ENCODE results near the gene MTG1.
A peak's percentile ranks its signal among the peaks of the same experiment; 100 is the strongest.
"Not testable (repeated sequence)": the region's sequence is repeated elsewhere in the genome, so short reads cannot be mapped to it uniquely, and the experiment has no call there.

The MTG1 gene

DNA sequence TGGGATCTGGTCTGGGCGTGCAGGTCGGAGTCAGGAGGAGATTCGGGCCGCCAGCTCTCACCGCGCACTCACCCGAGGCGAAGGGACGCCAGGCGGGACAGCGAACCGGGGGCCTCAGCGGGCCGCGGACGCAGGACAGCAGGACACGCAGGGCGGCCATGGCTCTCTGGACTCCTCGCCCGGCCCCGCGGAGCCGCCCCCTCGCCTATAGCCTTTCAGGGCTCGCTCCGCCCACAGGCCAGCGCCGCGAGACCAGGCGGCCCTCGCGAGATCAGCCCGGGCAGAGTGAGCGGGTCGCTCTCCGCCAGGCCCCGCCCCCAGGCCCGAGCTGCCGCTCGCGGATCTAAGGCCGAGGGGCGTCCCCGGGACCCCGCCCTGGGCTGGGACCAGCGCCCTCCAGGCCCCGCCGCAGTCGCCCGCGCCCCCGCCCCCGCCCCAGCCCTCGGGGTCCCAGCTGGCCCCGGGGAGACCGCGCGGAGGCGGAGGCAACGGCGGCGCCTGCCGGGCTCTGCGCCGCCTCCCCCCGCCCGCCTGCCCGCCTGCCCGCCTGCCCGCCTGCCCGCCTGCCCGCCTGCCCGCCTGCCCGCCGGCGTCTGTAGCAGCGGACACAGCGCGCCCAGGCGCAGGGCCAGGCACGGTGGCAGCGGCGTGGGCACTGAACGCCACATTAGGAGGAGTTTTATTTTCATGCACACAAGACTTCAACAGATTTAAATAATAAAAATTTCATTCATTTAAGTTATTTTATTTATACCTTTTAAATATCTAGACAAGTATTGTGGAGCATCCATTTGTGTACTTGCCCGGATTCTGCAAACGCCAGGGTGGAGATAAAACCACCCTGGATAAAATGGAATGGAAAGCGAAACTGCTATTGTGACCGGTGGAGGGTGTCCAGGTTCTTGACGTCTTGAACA is 20.5 kb upstream of the MTG1 start, which contains the start of gene ECHS1:
TSS of gene ECHS1 (minus strand) at position 181 of the 917 bp plus-strand sequence. CDS start at position 160, 21 bp downstream.
- TF ChIP-seq CTCF (IDR thresholded peaks at IDR 0.05; ENCODE audit: low read depth, low read length, missing control alignments) = no peak
- H3K4me3 ChIP-seq (ENCODE audit: low read depth, low read length) = peak within 1 kb of the TSS; percentile 90
- DNase-seq (ENCODE audit: low read depth) = no peak

DNA sequence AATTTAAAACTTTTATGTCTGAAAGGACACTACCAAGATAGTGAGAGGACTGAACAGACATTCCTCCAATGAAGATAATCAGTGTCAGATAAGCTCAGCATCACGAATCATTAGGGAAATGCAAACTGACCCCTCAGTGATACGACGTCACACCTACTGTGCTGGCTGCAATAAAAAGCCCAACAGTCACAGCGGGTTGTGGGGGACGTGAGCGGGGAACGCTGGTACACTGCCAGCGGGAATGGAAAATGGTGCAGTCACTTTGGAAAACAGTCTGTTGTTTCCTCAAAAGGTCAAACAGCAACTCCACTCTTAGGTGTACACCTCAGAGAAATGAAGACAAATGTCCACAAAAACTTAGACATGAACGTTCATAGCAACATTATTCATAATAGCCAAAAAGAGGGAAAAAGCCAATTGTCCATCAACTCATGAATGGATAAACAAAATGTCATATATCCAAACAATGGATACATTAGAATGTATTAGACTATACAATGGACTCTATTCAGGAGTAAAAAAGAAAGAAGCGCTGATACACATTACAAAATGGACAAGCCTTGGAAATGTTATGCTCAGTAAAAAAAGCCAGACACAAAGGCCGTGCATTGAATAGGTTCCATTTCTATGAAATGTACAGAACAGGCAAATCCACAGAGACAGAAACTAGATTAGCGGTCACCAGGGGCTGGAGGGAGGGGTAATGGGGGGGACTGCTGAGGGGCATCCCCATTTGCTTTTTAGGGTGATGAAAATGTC is 18.4 kb upstream of the MTG1 start:
- no peak for DNase-seq (ENCODE audit: low read depth)
- H3K4me3 ChIP-seq (ENCODE audit: low read depth, low read length) = no peak overlapping the region
- TF ChIP-seq CTCF (IDR thresholded peaks at IDR 0.05; ENCODE audit: low read depth, low read length, missing control alignments) = no peak

- not testable (repeated sequence) for DNase-seq (ENCODE audit: low read depth); H3K4me3 ChIP-seq (ENCODE audit: low read depth, low read length)
Observed at GRCh38 chr10:133376183-133376582, 17.8 kb upstream of the MTG1 start.

DNA sequence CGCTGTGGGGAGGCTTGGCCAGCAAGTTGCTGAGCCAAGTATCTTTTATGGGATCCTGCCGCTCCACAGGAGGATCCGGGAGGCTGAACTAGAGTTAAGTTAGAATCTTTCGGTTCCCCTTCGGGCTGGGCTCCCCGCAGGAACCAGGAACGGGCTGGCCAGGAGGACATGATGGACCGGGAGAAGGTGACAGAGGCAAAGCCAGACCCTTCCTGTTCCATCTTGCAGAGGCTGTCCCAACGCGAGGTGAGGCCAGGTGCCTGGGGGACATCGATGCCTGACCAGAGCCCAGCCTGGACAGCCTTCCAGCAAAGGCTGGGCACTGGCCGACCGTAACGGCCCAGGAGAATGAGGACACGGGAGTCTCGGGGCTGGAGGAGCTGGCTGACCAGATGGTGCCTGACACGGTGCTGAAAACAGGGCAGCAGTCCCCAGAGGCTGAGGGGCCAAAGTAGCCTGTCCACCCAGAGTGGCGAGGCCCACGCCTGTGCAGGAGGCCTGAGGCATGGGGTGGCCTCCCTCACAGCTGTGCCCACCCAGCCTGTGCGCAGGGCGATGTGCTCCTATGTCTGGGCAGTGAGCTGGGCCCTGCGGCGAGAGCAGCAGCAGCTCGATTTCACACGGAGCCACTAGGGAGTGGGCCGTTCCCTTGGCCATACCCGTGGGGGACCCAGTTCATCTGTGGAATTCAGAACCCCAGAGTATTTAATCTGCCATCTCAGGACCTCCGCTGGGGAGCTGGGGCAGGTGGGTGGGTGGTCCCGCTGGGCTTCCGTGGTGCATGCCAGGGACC is 16.7 kb upstream of the MTG1 start:
- TF ChIP-seq CTCF (IDR thresholded peaks at IDR 0.05; ENCODE audit: low read depth, low read length, missing control alignments) = no peak

DNA sequence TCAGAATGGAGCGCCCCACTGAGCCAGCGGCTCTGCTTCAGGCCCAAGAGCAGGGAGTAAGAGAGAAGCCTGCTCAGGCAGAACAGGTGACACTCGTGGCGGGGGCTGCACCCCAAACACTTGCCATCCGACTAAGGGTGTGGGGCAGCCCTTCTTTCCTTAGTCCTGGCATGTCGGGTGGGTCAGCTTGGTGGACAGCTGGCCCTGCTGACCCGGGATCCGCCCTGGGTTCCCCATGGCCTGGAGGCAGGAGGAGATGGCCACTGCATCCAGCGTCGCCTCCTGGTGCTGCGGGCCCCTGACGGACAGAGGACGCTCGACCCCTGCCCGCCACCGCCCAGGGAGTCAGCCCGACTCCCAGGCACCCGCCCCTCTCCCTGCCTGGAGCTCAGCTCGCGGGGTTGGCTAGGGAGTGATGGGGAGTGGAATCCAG is 16.1 kb upstream of the MTG1 start:
- peak overlapping the region; percentile 69 for H3K4me3 ChIP-seq (ENCODE audit: low read depth, low read length)
- no peak for DNase-seq (ENCODE audit: low read depth)
- no peak for TF ChIP-seq CTCF (IDR thresholded peaks at IDR 0.05; ENCODE audit: low read depth, low read length, missing control alignments)

More for the DNA sequence above, 16.7 kb upstream of the MTG1 start:
- no peak for DNase-seq (ENCODE audit: low read depth)
- H3K4me3 ChIP-seq (ENCODE audit: low read depth, low read length) = no peak overlapping the region

DNA sequence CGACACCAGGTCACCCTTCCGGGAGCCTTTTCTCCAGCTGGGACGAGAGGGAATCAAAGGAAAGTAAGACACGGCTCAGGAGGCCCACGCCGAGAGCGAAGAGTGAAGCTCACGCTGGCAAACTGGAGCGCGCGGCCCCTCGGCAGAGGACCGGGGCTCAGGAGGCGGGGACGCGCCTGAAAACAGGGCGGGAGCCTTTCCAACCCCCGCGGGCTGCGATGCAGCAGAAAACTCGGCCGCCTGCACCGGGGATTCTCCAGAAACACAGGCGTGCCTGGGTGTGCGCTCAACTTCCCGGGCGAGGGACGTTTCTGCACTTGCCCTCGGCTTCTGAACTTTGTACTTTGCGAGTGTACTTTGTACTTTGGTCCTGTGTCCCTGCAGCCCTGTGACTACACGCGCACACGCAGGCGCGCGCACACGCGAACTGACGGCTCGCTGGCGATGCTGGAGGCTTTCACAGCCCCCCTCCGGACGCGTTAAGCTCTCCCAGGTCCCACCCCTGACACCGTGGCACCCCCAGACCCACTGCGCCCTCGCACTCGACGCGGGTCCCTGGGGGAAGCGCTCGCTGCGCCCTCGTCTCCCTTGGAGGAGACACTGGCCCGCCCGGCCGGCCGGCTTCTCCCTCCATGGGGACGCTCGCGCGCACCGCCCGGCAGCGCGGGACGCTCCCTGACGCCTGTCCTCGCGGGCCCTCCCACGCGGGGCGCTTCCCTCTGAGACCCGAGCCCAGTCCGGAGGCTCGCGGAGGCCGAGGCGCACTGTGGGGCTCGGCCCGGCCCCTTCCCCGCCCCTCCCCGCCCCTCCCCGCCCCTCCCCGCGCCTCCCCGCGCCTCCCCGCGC is 15.5 kb upstream of the MTG1 start:
- H3K4me3 ChIP-seq (ENCODE audit: low read depth, low read length) = peak overlapping the region; percentile 69
- no peak for DNase-seq (ENCODE audit: low read depth)
- no peak for TF ChIP-seq CTCF (IDR thresholded peaks at IDR 0.05; ENCODE audit: low read depth, low read length, missing control alignments)

All from GM12864 (cell line).